ENCODE data around the gene GYPE.
"Not testable (repeated sequence)": the region's sequence is repeated elsewhere in the genome, so short reads cannot be mapped to it uniquely, and the experiment has no call there.

Gene GYPE

GRCh38 chr4:143905440-143905839, at the start of gene GYPE:
Gene GYPE (minus strand): TSS chr4:143905559. CDS start chr4:143905507, 52 bp downstream.
- DNase-seq (ENCODE audit: low read depth), result not testable (repeated sequence)

- not testable (repeated sequence) for DNase-seq (ENCODE audit: low read depth)
Measured at GRCh38 chr4:143951458-143951972, 46.2 kb upstream of the GYPE start.

- not testable (repeated sequence) for DNase-seq (ENCODE audit: low read depth)
Measured at GRCh38 chr4:143950967-143951366, 45.6 kb upstream of the GYPE start.

GRCh38 chr4:143950185-143950584, 44.8 kb upstream of the GYPE start:
- DNase-seq (ENCODE audit: low read depth), result not testable (repeated sequence)

- not testable (repeated sequence) for DNase-seq (ENCODE audit: low read depth)
Measured at GRCh38 chr4:143947493-143947892, 42.1 kb upstream of the GYPE start.

- DNase-seq (ENCODE audit: low read depth), result not testable (repeated sequence)
Measured at GRCh38 chr4:143940708-143941107, 35.3 kb upstream of the GYPE start.

- no peak for DNase-seq (ENCODE audit: low read depth)
Measured at GRCh38 chr4:143939528-143939927, 34.2 kb upstream of the GYPE start.

- not testable (repeated sequence) for DNase-seq (ENCODE audit: low read depth)
Measured at GRCh38 chr4:143938890-143939289, 33.5 kb upstream of the GYPE start.

GRCh38 chr4:143921181-143921580, 15.8 kb upstream of the GYPE start:
- no peak for DNase-seq (ENCODE audit: low read depth)

GRCh38 chr4:143916485-143916884, 11.1 kb upstream of the GYPE start:
- not testable (repeated sequence) for DNase-seq (ENCODE audit: low read depth)

GRCh38 chr4:143912478-143912877, 7.1 kb upstream of the GYPE start:
- DNase-seq (ENCODE audit: low read depth), result not testable (repeated sequence)

- peak; percentile 21 for DNase-seq (ENCODE audit: low read depth)
Measured at GRCh38 chr4:143911528-143912417, 6.4 kb upstream of the GYPE start.

- not testable (repeated sequence) for DNase-seq (ENCODE audit: low read depth)
Measured at GRCh38 chr4:143910906-143911305, 5.5 kb upstream of the GYPE start.

GRCh38 chr4:143907811-143908210, 2.5 kb upstream of the GYPE start:
- peak; percentile 13 for DNase-seq (ENCODE audit: low read depth)

GRCh38 chr4:143904431-143904830, 928 bp downstream of the GYPE start:
- not testable (repeated sequence) for DNase-seq (ENCODE audit: low read depth)

- DNase-seq (ENCODE audit: low read depth), result not testable (repeated sequence)
Measured at GRCh38 chr4:143890323-143890722, 15.0 kb downstream of the GYPE start.

- not testable (repeated sequence) for DNase-seq (ENCODE audit: low read depth)
Measured at GRCh38 chr4:143888189-143888588, 17.2 kb downstream of the GYPE start.

GRCh38 chr4:143884965-143885364, 20.4 kb downstream of the GYPE start:
- DNase-seq (ENCODE audit: low read depth), result not testable (repeated sequence)

- no peak for DNase-seq (ENCODE audit: low read depth)
Measured at GRCh38 chr4:143883529-143883928, 21.8 kb downstream of the GYPE start.

- no peak for DNase-seq (ENCODE audit: low read depth)
Measured at GRCh38 chr4:143882892-143883291, 22.5 kb downstream of the GYPE start.

GRCh38 chr4:143879561-143879960, 25.8 kb downstream of the GYPE start:
- DNase-seq (ENCODE audit: low read depth), result not testable (repeated sequence)

GRCh38 chr4:143875357-143875756, 30.0 kb downstream of the GYPE start:
- DNase-seq (ENCODE audit: low read depth), result not testable (repeated sequence)

Measured in stimulated activated CD4-positive, alpha-beta T cell treated with anti-CD3 and anti-CD28 coated beads, Interleukin-2, amount 100 ng/mL, for 4 hours (primary cell).